Prostate gland (tissue), 2 donors: ENCODE data around the gene FBXL7. TPM values are rescaled to one million over a fixed set of nuclear protein-coding genes. Genes with fewer than 3 reads are reported as not detected.

Experiments used
- DNase-seq: peaks from one replicate; pipeline ENCODE4 v3.0.0-alpha.2; 2019; ENCODE audit warnings: low spot score
- H3K27ac ChIP-seq, 2 donors: fragments of 200-600 bp; sonication (generic); 2 replicates each; pipeline ENCODE4 v1.5.1; 2017 to 2019
- H3K27me3 ChIP-seq: fragments of 200-600 bp; sonication (generic); replicated peaks from 2 replicates; pipeline ENCODE4 v1.5.1; 2019; ENCODE audit not compliant: insufficient read depth
- H3K36me3 ChIP-seq, 2 donors: fragments of 200-600 bp; sonication (generic); 1 replicate in 1 of 2; 2 replicates in 1 of 2; pipeline versions ENCODE4 v1.5.1 to v1.8.1; 2017 to 2019
- H3K4me1 ChIP-seq: fragments of 200-600 bp; sonication (generic); replicated peaks from 2 replicates; pipeline ENCODE4 v1.5.1; 2019
- H3K4me3 ChIP-seq, 2 donors: fragments of 200-600 bp; sonication (generic); 2 replicates each; pipeline ENCODE4 v1.5.1; 2017 to 2019
- H3K9me3 ChIP-seq: fragments of 200-600 bp; sonication (generic); 2 replicates; pipeline ENCODE4 v1.5.1; 2017
- POLR2A ChIP-seq: fragments of 450-650 bp; IDR thresholded peaks from one replicate; pipeline ENCODE4 v1.6.1; 2016; ENCODE audit warnings: antibody characterized with exemption, mild to moderate bottlenecking
- POLR2AphosphoS5 ChIP-seq: sonication (generic); formaldehyde crosslinking; IDR thresholded peaks from one replicate; pipeline ENCODE4 v1.6.1; 2017; ENCODE audit warnings: antibody characterized with exemption
- WGBS: methylation state at CpG from one replicate; pipeline ENCODE4 v1.1.5; 2018; 5-methylcytosine and 5-hydroxymethylcytosine counted together
- intact Hi-C: fragments of 100-400 bp; cut with DNase I; formaldehyde crosslinking; loops from one replicate; pipeline ENCODE4 v1.14.2; 2022
- total RNA-seq, 2 donors: library from RNA; depleted of rRNA; stranded (reverse); fragments of >200 nt; gene quantifications; one replicate each; pipeline ENCODE4 v1.1.0, GENCODE V29; 2016
- TF ChIP-seq, protein P1 (sequence below), 4 experiments: fragments of 200-600 bp in 2 of 4; fragments of 450-650 bp in 2 of 4; sonication (generic) in 2 of 4; IDR thresholded peaks; 1 replicate in 3 of 4; 2 replicates in 1 of 4; pipeline ENCODE4 v1.5.1; 2016 to 2019; ENCODE audit warnings: antibody characterized with exemption in 4 of 4, mild to moderate bottlenecking in 2 of 4, moderate library complexity in 2 of 4

Gene FBXL7
- total RNA-seq, 2 donors from 2014 or later, result 21.2 to 24.2 TPM

DNA sequence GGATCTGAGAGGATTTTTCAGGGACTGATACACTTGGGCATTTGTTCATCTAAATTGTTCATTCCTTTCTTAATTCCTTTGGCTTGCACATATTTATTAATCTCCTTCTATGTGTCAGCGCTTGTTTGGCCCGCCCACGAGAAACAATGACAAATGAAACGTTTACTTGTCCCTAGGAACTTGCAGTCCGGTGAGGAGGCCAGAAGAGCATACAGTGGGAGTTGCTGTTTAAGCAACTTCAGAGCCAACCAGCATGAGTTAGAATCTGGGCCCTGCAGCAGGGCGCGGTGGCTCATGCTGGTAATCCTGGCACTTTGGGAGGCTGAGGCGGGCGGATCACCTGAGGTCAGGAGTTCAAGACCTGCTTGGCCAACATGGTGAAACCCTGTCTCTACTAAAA, 18.8 kb downstream of the FBXL7 start:
- intact Hi-C loops, result no loop called here
- 90% methylated on average over 9 of the region's 9 CpGs for WGBS
- TF ChIP-seq POLR2AphosphoS5 (no peak), POLR2A (no peak)
- TF ChIP-seq, protein P1, sequence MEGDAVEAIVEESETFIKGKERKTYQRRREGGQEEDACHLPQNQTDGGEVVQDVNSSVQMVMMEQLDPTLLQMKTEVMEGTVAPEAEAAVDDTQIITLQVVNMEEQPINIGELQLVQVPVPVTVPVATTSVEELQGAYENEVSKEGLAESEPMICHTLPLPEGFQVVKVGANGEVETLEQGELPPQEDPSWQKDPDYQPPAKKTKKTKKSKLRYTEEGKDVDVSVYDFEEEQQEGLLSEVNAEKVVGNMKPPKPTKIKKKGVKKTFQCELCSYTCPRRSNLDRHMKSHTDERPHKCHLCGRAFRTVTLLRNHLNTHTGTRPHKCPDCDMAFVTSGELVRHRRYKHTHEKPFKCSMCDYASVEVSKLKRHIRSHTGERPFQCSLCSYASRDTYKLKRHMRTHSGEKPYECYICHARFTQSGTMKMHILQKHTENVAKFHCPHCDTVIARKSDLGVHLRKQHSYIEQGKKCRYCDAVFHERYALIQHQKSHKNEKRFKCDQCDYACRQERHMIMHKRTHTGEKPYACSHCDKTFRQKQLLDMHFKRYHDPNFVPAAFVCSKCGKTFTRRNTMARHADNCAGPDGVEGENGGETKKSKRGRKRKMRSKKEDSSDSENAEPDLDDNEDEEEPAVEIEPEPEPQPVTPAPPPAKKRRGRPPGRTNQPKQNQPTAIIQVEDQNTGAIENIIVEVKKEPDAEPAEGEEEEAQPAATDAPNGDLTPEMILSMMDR (IDR thresholded peaks at IDR 0.05), result no peak
- Histone ChIP-seq H3K36me3 (no peaks in the 10 kb centered on the region), H3K27me3 (no peaks in the 10 kb centered on the region), H3K27ac (no peak overlapping the region), H3K4me1 (no peaks in the 10 kb centered on the region), H3K4me3 (no peak overlapping the region), H3K9me3 (no peaks in the 10 kb centered on the region)
- no peak for DNase-seq

DNA sequence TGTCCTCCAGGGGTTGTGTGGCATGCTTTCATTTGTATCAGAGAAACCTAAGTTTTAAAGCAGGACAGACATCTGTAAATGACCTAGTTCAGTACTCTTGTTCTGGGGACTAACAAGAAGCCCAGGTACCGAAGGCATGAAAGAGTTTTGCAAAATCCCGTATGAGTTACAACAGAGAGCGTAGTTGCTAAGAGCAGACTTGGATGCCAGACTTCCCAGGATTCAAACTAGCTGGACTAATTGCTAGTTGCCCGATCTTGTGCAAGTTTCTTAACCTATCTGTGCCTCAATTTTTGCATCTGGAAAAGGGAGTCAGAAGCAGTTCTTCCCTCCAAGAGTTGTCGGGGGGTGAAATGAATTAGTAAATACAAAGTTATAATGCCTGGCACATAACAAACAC, 20.9 kb downstream of the FBXL7 start:
- 92% methylated on average over 5 of the region's 5 CpGs for WGBS
- Histone ChIP-seq H3K27ac (no peak overlapping the region), H3K27me3 (no peaks in the 10 kb centered on the region), H3K36me3 (no peaks in the 10 kb centered on the region), H3K4me3 (no peak overlapping the region), H3K4me1 (no peaks in the 10 kb centered on the region), H3K9me3 (no peaks in the 10 kb centered on the region)
- intact Hi-C loops, result no loop called here
- DNase-seq, result no peak
- TF ChIP-seq, protein P1 (IDR thresholded peaks at IDR 0.05), result no peak
- TF ChIP-seq POLR2AphosphoS5 (no peak), POLR2A (no peak)

DNA sequence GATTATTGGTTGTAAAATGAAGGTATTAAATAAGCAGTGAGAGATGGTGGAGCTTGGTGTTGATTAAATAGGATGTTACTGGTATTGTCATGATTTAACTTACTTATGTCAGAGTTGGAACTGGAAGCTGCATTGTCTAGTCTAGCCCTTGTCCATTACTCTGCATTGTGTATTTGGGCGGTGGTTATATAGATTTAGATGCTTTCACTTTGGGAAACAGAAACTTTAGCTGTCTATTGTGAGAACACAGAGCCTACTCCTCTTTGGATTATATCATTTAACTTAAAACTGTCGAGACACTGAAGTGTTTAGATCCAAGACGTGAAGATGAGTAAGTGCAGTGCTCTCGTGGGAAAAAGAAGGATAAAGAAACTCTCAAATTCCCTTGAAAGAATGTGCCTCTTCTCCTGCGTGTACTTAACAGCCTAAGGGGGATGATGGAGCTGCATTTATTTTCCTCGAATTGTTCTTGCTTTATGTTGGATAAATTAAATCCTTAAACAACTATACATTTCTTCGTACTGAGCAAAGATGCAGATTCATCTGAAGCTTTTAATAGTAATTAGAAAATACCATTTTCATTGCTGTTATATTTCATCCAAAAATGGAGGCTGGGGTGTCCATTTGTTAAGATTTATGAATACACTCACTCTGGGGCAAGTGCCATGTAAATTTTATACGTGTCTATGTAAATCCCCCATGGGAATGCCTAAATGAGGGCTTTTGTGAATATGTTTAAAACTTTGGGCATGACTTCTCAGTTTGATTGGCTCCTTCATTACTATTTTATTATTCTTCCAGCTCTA, 21.6 kb downstream of the FBXL7 start:
- no peaks in the 10 kb centered on the region for H3K27me3 ChIP-seq
- H3K9me3 ChIP-seq, result no peaks in the 10 kb centered on the region
- H3K4me1 ChIP-seq, result no peaks in the 10 kb centered on the region
- H3K4me3 ChIP-seq, result no peak overlapping the region
- TF ChIP-seq, protein P1 (IDR thresholded peaks at IDR 0.05), result no peak
- TF ChIP-seq POLR2AphosphoS5, result no peak
- no peak for TF ChIP-seq POLR2A
- no peak overlapping the region for H3K27ac ChIP-seq
- H3K36me3 ChIP-seq, result no peaks in the 10 kb centered on the region
- no peak for DNase-seq
- intact Hi-C loops, result no loop called here
- 54% methylated on average over 8 of the region's 8 CpGs for WGBS

DNA sequence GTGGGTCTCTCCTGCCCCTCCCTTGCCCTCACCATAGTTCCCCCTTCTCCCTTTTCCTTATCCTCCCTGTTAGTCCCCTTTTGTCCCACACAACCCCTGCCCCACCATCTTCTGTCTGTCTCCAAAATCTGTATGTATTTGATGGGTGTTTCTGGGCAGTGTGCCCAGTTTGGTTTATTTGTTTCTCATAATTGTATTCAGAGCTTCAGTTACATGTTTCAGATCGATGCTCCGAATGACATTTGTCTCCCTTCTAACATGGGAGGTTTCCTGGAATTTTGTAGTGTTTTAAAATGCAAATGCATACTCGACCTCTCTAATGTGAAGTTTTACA, 22.2 kb downstream of the FBXL7 start:
- Histone ChIP-seq H3K36me3 (no peaks in the 10 kb centered on the region), H3K9me3 (no peaks in the 10 kb centered on the region), H3K27ac (no peak overlapping the region), H3K27me3 (no peaks in the 10 kb centered on the region), H3K4me3 (no peak overlapping the region), H3K4me1 (no peaks in the 10 kb centered on the region)
- DNase-seq, result no peak
- intact Hi-C loops, result no loop called here
- WGBS, result 24% methylated on average over 3 of the region's 3 CpGs
- TF ChIP-seq POLR2A (no peak), POLR2AphosphoS5 (no peak)
- TF ChIP-seq, protein P1 (IDR thresholded peaks at IDR 0.05), result no peak

DNA sequence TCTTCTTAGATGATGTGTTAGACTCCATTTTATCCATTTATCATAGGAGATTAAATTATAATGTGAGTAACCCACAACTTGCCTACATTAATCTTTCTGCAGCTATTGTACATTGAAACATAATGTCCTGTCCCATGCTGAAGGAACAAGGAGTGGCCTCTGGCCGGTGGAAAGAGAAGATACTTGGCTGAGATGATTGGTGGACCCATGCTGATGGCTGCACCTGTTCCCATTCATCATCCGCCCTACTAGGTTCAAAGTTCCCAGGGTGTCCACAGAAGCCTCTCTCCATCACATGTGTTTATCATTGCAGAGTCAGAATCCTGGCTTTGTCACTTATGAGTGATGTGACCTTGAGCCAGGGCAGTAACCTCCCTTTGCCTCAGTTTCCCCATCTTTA, 24.7 kb downstream of the FBXL7 start:
- WGBS, result 81% methylated on average over 2 of the region's 2 CpGs
- Histone ChIP-seq H3K4me3 (no peak overlapping the region), H3K9me3 (no peaks in the 10 kb centered on the region), H3K27ac (no peak overlapping the region), H3K4me1 (no peaks in the 10 kb centered on the region), H3K36me3 (no peaks in the 10 kb centered on the region), H3K27me3 (no peaks in the 10 kb centered on the region)
- TF ChIP-seq POLR2A (no peak), POLR2AphosphoS5 (no peak)
- TF ChIP-seq, protein P1 (IDR thresholded peaks at IDR 0.05), result no peak
- DNase-seq, result no peak
- intact Hi-C loops, result no loop called here
